AG09319 (cell line): Measurements from ENCODE around the gene KLHL30.

ENCODE experiments used
- DNase-seq: peaks from one replicate; pipeline ENCODE4 v3.0.0-alpha.2; 2010; ENCODE audit warnings: low read depth; ENCODE audit errors: extremely low read depth
- CTCF ChIP-seq: IDR thresholded peaks from 2 replicates; pipeline ENCODE4 v1.5.1; 2011; ENCODE audit warnings: low read depth, mild to moderate bottlenecking, inconsistent platforms, low read length, moderate library complexity

The KLHL30 gene

GRCh38 chr2:238104226-238104690 lies 34.2 kb upstream of the KLHL30 start:
- TF ChIP-seq CTCF = no peak
- DNase-seq = no peak

GRCh38 chr2:238104691-238105371 lies 33.6 kb upstream of the KLHL30 start:
- TF ChIP-seq CTCF = no peak
- no peak for DNase-seq

- no peak for DNase-seq
- no peak for TF ChIP-seq CTCF
Observed at GRCh38 chr2:238105506-238106338, 32.7 kb upstream of the KLHL30 start.

- no peak; the same call in 1 of the 2 replicates for TF ChIP-seq CTCF
- DNase-seq = no peak
Observed at GRCh38 chr2:238106339-238106697, 32.1 kb upstream of the KLHL30 start.

- no peak for DNase-seq
- TF ChIP-seq CTCF = no peak; the same call in 1 of the 2 replicates
Observed at GRCh38 chr2:238106698-238107524, 31.6 kb upstream of the KLHL30 start.

GRCh38 chr2:238107525-238108422 lies 30.7 kb upstream of the KLHL30 start:
- DNase-seq = no peak
- TF ChIP-seq CTCF = no peak
